ENCODE measurements around the gene NFIB.

DNA sequence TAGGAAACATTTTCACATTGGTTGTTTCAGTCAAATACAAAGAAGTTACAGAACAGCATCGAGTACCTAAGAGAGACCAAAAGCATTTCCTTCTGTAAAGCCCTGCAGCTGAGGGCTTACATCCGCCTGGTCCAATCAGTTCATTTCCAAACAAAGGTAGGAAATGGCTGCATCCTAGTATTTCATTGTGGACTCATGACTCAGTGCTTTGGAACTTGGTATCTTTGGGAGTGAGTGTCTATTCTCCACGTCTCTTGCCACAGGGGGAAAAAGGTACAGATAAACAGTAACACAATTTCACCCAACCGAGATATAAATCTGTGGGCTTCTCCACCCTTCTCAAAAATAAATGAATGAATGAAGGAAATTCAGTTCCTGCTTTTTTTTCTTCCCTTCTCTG lies 75.4 kb downstream of the NFIB start:
- TF ChIP-seq CTCF (IDR thresholded peaks at IDR 0.05) = no peak
- no peak for TF ChIP-seq ESRRA (IDR thresholded peaks at IDR 0.05; ENCODE audit: borderline replicate concordance, low read length)
- TF ChIP-seq RAD21 (conservative IDR thresholded peaks at IDR 0.05 in 1 of 2, IDR thresholded peaks at IDR 0.05 in 1 of 2) = no peak; a peak in 1 of 5 replicates

All from A549 (cell line).